GM19328 (cell line): ENCODE results near the gene WNT5A.

Experiments used
- ATAC-seq: cut with Tn5 transposase; IDR thresholded peaks from one replicate; pipeline ENCODE4 v1.9.1; 2021; ENCODE audit warnings: mild to moderate bottlenecking, moderate library complexity; ENCODE audit not compliant: unreplicated experiment

WNT5A gene

GRCh38 chr3:55452886-55453285 lies 34.2 kb downstream of the WNT5A start:
- no peak for ATAC-seq

- ATAC-seq = no peak
Observed at GRCh38 chr3:55449527-55449926, 37.6 kb downstream of the WNT5A start.

- ATAC-seq = no peak
Observed at GRCh38 chr3:55446850-55447249, 40.3 kb downstream of the WNT5A start.

- ATAC-seq = no peak
Observed at GRCh38 chr3:55445551-55445950, 41.6 kb downstream of the WNT5A start.

- ATAC-seq = no peak
Observed at GRCh38 chr3:55443346-55443745, 43.8 kb downstream of the WNT5A start.

- no peak for ATAC-seq
Observed at GRCh38 chr3:55442861-55443260, 44.2 kb downstream of the WNT5A start.

GRCh38 chr3:55441499-55441898 lies 45.6 kb downstream of the WNT5A start:
- no peak for ATAC-seq

- ATAC-seq = no peak
Observed at GRCh38 chr3:55440104-55440708, 46.9 kb downstream of the WNT5A start.

GRCh38 chr3:55439657-55440056 lies 47.4 kb downstream of the WNT5A start:
- ATAC-seq = no peak

GRCh38 chr3:55436644-55437043 lies 50.5 kb downstream of the WNT5A start:
- ATAC-seq = no peak

GRCh38 chr3:55435491-55435890 lies 51.6 kb downstream of the WNT5A start:
- ATAC-seq = no peak

- no peak for ATAC-seq
Observed at GRCh38 chr3:55434789-55435188, 52.3 kb downstream of the WNT5A start.

- ATAC-seq = no peak
Observed at GRCh38 chr3:55431041-55431440, 56.1 kb downstream of the WNT5A start.

- ATAC-seq = no peak
Observed at GRCh38 chr3:55427739-55428138, 59.4 kb downstream of the WNT5A start.

GRCh38 chr3:55426486-55426885 lies 60.6 kb downstream of the WNT5A start:
- ATAC-seq = no peak

GRCh38 chr3:55423782-55424181 lies 63.3 kb downstream of the WNT5A start:
- no peak for ATAC-seq

GRCh38 chr3:55417211-55417610 lies 69.9 kb downstream of the WNT5A start:
- ATAC-seq = no peak

GRCh38 chr3:55416331-55416821 lies 70.7 kb downstream of the WNT5A start:
- no peak for ATAC-seq
